GM19239 (cell line): ENCODE measurements around the gene HSDL2.
"Not testable (repeated sequence)": the region's sequence is repeated elsewhere in the genome, so short reads cannot be mapped to it uniquely, and the experiment has no call there.

Source experiments
- DNase-seq: peaks from one replicate; pipeline ENCODE4 v3.0.0; 2011; ENCODE audit warnings: low spot score; ENCODE audit not compliant: insufficient read length
- FAIRE-seq: peaks from 2 replicates; lab custom pipeline; 2011; peaks lifted over from hg19 to GRCh38; lab: Jason Lieb, UNC

HSDL2 gene

GRCh38 chr9:112365257-112365656 is 14.7 kb upstream of the HSDL2 start:
- FAIRE-seq, DNase-seq: not testable (repeated sequence)

DNA sequence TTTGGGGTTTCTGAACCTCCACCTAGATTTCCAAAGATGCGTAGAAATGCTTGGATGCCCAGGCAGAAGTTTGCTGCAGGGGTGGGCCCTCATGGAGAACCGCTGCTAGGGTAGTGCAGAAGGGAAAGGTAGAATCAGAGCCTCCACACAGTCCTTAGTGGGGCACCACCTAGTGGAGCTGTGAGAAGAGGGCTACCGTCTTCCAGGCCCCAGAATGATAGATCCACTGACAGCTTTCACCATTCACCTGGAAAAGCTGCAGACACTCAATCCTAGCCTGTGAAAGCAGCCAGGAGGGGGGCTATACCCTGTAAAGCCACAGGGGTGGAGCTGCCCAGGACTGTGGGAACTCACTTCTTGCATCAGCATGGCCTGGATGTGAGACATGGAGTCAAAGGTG is 13.3 kb upstream of the HSDL2 start:
- DNase-seq = no peak
- FAIRE-seq = no peak

- FAIRE-seq (no peak), DNase-seq (no peak)
These were observed 12.4 kb upstream of the HSDL2 start for GRCh38 chr9:112367465-112367864.

- FAIRE-seq = no peak
These were observed 10.1 kb upstream of the HSDL2 start for GRCh38 chr9:112369817-112370216.

GRCh38 chr9:112371060-112371459 is 8.8 kb upstream of the HSDL2 start:
- no peak for FAIRE-seq
- DNase-seq = no peak

More at GRCh38 chr9:112369817-112370216, 10.1 kb upstream of the HSDL2 start:
- no peak for DNase-seq

DNA sequence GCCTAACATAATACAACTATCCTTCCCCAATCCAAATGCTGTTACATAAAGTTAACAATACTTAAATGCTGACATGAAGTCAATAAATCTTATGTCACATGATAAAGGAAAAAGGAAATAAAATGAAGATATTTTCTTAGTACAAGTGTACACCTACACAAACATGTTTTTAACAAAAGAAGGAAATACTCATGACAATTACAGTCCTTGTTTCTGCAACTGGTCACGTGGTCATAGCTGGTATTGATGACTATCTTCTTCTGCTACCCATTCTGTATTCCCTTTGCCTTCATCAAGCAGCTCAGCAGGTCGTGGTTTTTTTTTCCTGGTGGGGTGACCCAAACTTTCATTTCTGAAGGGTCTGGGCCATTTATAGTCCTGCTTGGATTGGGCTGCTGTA is 6.2 kb upstream of the HSDL2 start:
- FAIRE-seq, DNase-seq: not testable (repeated sequence)

DNA sequence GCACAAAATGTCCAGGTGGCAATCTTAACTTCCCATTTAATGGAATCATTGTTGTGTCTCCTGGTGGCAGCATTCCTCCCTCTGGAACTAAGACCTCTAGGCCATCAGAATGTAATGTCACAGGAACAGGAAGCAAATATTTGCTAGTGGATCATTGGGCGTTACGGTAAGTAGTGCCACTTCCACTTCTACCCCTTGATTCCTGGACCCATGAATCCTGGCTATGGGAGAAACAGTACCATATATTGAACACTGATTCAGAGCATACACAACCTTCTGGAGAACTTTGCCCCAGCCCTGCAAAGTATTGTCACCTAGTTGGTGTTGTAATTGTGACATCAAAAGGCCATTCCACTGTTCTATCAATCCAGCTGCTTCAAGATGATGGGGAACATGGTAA is 5.7 kb upstream of the HSDL2 start:
- not testable (repeated sequence) for DNase-seq

DNA sequence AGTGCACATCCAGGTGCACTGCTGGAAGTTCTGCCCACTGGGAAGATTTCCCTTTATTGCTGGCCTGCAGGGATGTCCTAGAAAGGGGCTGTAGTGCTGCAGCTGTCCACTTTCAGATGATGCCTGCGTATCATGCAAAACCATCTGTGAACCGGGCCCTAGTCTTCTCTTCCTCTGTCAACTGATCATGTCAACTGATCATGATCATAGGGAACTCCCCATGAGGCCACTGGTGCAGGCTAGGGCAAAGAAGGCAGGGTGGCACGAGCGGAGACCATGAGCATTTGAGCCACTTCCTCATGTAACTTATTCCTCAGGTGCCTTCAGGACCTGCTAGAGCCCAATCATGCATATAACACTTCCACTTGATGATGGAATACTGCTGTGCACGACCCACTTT is 4.5 kb upstream of the HSDL2 start:
- FAIRE-seq (no peak), DNase-seq (no peak)

More for the DNA sequence above, 5.7 kb upstream of the HSDL2 start:
- not testable (repeated sequence) for FAIRE-seq

GRCh38 chr9:112377087-112377486 is 2.8 kb upstream of the HSDL2 start:
- FAIRE-seq = no peak

DNA sequence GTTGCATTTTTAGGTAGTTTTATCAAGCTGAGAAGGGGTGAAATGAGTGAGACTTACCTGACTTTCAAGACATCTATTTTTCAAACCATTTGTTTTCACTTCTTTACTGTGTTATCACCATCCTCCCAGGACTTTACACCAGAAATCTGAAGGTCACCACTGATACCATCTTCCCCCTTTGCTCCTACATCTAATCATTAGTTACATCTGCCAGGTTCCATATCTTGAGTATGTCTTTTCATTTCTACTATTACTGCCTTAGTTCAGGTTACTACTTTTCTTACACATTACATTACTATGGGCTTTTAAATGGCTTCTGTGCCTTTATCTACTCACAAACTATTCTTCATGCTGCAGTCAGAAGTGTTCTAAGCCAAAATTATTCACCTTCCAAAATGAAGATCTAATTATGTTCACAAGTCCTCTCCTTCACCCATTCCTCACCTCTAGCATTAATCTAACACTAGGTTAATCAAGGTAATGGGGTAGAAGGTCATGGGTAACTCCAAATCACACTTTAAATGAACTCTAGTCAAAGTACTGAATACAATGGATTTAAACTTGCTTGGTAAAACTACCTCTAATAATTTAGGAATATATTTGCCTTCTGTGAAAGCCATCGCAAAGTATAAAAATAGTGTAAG is 2.1 kb upstream of the HSDL2 start:
- no peak for FAIRE-seq
- no peak for DNase-seq

More at GRCh38 chr9:112377087-112377486, 2.8 kb upstream of the HSDL2 start:
- DNase-seq = no peak

DNA sequence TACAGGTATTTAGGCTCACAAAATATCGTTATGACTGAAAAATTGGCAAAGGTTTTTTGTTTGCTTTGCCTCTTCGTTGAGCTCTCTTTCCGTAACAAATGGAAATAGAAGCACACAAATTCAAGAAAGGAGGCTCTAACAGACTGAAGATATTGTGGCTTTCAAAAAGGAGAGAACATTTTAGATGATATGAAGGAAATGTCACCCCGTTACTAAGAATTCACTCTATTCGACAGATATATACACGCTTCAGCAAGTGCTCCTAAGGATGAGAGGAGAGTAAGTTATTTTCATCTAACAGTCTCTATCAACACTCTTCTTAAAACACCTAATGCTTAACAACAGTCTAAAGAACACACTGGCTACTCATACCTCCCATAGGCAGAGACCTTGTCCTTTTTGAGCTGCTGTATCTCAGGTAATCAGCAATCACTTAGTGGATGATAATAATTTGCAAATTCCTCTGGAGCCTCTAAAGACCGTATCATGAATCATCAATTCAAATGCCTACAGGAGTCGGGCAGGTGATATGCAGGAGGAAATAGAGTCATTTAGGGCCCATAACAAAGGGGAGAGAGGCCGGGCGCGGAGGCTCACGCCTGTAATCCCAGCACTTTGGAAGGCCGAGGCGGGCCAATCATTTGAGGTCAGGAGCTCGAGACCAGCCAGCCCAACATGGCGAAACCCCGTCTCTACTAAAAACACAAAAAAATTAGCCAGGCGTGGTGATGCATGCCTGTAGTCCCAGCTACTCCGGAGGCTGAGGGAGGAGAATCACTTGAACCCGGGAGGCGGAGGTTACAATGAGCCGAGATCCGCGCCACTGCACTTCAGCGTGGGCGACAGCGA is 1.4 kb upstream of the HSDL2 start:
- FAIRE-seq (no peak), DNase-seq (no peak)

DNA sequence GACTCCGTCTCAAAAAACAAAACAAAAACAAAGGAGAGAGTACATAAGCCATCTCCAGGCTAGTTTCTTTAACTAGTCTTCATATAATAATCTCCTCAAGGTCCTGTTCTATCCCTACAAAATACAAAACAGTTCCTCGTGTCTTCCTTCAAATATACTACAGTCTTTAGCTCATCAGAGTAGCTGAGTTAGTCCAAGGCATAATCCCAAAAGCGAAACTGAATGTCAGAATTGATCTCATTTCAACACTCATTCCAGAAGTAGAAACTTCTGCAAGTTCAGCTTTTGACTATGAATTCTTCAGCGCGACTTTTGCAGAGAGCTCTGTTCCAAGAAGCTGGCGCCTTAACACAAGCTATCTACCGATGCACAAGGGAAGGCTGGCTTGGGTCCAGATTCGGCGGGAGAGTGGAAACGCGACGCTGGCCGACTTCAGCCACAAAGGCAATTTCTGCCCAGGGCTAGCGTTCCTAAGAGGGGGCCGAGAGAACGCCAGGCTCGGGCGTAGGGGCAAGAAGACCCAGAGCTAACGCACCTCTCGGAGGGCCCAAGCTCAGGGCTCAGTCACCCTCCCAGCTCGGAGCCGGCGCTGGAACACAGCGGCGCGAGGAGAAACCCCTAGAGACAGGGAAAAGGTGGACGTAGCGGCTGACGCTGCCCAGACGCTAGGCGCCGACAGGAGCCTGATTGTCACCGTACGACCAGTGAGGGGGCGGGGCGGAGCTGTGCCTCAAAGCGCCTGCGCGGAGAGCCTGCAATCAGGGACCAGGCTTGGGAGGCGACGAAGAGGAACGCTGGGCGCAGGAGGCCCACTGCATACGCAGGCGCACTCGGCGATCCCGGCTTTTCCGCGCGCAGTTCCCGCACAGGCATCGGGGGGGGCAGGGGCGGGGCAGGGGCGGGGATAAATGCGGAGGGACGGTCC is 469 bp upstream of the HSDL2 start:
- FAIRE-seq = peak; percentile 89
- DNase-seq = peak; percentile 86

- FAIRE-seq (no peak), DNase-seq (no peak)
These were observed 915 bp downstream of the HSDL2 start for GRCh38 chr9:112380825-112381221.

DNA sequence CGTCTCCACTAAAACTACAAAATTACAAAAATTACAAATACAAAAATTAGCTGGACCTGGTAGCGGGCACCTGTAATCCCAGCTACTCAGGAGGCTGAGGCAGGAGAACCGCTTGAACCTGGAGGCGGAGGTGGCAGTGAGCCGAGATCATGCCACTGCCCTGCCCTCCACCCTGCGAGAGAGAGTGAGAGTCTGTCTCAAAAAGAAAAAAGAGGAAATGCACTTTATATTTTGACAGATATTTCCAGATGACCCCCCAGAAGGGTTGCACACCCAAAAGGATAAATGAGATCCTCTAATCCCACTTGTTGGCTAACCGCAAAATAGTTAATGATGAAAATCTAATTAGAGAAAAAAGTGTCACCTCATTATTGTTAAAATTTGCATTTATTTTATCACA is 2.2 kb downstream of the HSDL2 start:
- DNase-seq (no peak), FAIRE-seq (no peak)

GRCh38 chr9:112382501-112383364 is 2.8 kb downstream of the HSDL2 start:
- DNase-seq = no peak
- no peak for FAIRE-seq

DNA sequence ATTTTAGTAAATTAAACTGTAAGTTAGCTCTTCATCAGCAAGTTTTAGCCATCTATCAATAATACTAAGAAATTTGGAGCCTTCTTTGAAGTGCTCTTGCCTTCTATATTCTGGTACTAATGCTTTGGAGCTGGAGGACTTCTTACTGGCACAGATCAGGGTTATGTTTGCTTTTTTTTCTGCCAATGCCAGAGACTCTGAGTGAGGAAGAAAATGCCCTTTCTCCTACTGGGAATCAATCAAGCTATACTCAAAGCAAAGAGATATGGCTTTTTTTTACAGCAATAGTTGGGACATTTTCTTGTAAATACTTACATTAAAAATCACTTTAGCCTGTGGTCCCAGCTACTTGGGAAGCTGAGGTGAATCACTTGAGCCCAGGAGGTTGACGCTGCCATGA is 4.3 kb downstream of the HSDL2 start:
- DNase-seq (no peak), FAIRE-seq (no peak)

- FAIRE-seq = no peak
These were observed 4.8 kb downstream of the HSDL2 start for GRCh38 chr9:112384690-112385089.

DNA sequence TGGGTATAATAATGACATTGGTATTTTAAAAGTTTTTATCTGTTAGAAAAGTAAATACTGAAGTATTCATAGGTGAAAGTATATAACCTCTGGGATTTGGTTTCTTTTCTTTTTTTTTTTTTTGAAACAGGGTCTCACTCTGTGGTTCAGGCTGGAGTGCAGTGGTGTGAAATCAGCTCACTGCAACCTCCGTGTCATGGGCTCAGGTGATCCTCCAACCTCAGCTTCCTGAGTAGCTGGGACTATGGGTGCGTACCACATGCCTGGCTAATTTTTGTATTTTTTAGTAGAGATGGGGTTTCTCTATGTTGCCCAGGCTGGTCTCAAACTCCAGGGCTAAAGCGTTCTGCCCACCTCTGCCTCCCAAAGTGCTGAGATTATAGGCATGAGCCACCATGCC is 7.2 kb downstream of the HSDL2 start:
- FAIRE-seq = no peak

More at GRCh38 chr9:112384690-112385089, 4.8 kb downstream of the HSDL2 start:
- no peak for DNase-seq

GRCh38 chr9:112389897-112390296 is 10.0 kb downstream of the HSDL2 start:
- FAIRE-seq, DNase-seq: not testable (repeated sequence)

More for the DNA sequence above, 7.2 kb downstream of the HSDL2 start:
- no peak for DNase-seq
